ENCODE data around the gene KIF12.

The KIF12 gene

GRCh38 chr9:114124138-114124537 is 25.0 kb upstream of the KIF12 start:
- Histone ChIP-seq H3F3A (ENCODE audit: insufficient read depth, low read length) (no peaks in the 10 kb centered on the region), H3K9me2 (ENCODE audit: low read depth, low read length) (no peaks in the 10 kb centered on the region), H3K4me2 (ENCODE audit: low read length) (no peak overlapping the region), H3K27me3 (ENCODE audit: insufficient read depth, low read length) (no peaks in the 10 kb centered on the region), H3K79me2 (ENCODE audit: insufficient read depth, low read length) (no peaks in the 10 kb centered on the region), H3K27ac (ENCODE audit: low read depth, low read length, poor library complexity, severe bottlenecking) (no peak overlapping the region), H3K9ac (ENCODE audit: low read length) (no peak overlapping the region), H4K20me1 (ENCODE audit: insufficient read depth, low read length) (no peaks in the 10 kb centered on the region), H2AFZ (ENCODE audit: low read length) (no peak overlapping the region), H3K4me3 (ENCODE audit: low read depth, low read length, poor library complexity, severe bottlenecking) (no peak overlapping the region), H3K36me3 (ENCODE audit: insufficient read depth, low read length) (no peaks in the 10 kb centered on the region), H3K4me1 (ENCODE audit: insufficient read depth, low read length, severe bottlenecking) (no peaks in the 10 kb centered on the region), H3K9me3 (ENCODE audit: low read length) (no peaks in the 10 kb centered on the region)
- TF ChIP-seq EZH2 (IDR thresholded peaks at IDR 0.05; ENCODE audit: borderline replicate concordance, low read length) (no peak), CTCF (IDR thresholded peaks at IDR 0.05; ENCODE audit: low read length) (no peak)

- Histone ChIP-seq H3K4me3 (ENCODE audit: low read depth, low read length, poor library complexity, severe bottlenecking) (no peak overlapping the region), H3K79me2 (ENCODE audit: insufficient read depth, low read length) (no peaks in the 10 kb centered on the region), H3K9me3 (ENCODE audit: low read length) (no peaks in the 10 kb centered on the region), H2AFZ (ENCODE audit: low read length) (no peak overlapping the region), H3K36me3 (ENCODE audit: insufficient read depth, low read length) (no peaks in the 10 kb centered on the region), H3K27me3 (ENCODE audit: insufficient read depth, low read length) (no peaks in the 10 kb centered on the region), H3K4me2 (ENCODE audit: low read length) (no peak overlapping the region), H3K27ac (ENCODE audit: low read depth, low read length, poor library complexity, severe bottlenecking) (no peak overlapping the region), H3K9ac (ENCODE audit: low read length) (no peak overlapping the region), H3K9me2 (ENCODE audit: low read depth, low read length) (no peaks in the 10 kb centered on the region), H3K4me1 (ENCODE audit: insufficient read depth, low read length, severe bottlenecking) (no peaks in the 10 kb centered on the region), H3F3A (ENCODE audit: insufficient read depth, low read length) (no peaks in the 10 kb centered on the region), H4K20me1 (ENCODE audit: insufficient read depth, low read length) (no peaks in the 10 kb centered on the region)
- no peak for TF ChIP-seq CTCF (IDR thresholded peaks at IDR 0.05; ENCODE audit: low read length)
- no peak for TF ChIP-seq EZH2 (IDR thresholded peaks at IDR 0.05; ENCODE audit: borderline replicate concordance, low read length)
Observed at GRCh38 chr9:114123031-114123977, 24.2 kb upstream of the KIF12 start.

- no peak overlapping the region for H3K4me3 ChIP-seq (ENCODE audit: low read depth, low read length, poor library complexity, severe bottlenecking)
- no peaks in the 10 kb centered on the region for H3F3A ChIP-seq (ENCODE audit: insufficient read depth, low read length)
- H3K4me1 ChIP-seq (ENCODE audit: insufficient read depth, low read length, severe bottlenecking) = no peaks in the 10 kb centered on the region
- TF ChIP-seq EZH2 (IDR thresholded peaks at IDR 0.05; ENCODE audit: borderline replicate concordance, low read length) (no peak), CTCF (IDR thresholded peaks at IDR 0.05; ENCODE audit: low read length) (no peak)
- H3K9me2 ChIP-seq (ENCODE audit: low read depth, low read length) = no peaks in the 10 kb centered on the region
- H3K9ac ChIP-seq (ENCODE audit: low read length) = no peak overlapping the region
- H2AFZ ChIP-seq (ENCODE audit: low read length) = no peak overlapping the region
- no peaks in the 10 kb centered on the region for H3K27me3 ChIP-seq (ENCODE audit: insufficient read depth, low read length)
- no peak overlapping the region for H3K4me2 ChIP-seq (ENCODE audit: low read length)
- H4K20me1 ChIP-seq (ENCODE audit: insufficient read depth, low read length) = no peaks in the 10 kb centered on the region
- H3K9me3 ChIP-seq (ENCODE audit: low read length) = no peaks in the 10 kb centered on the region
- no peaks in the 10 kb centered on the region for H3K36me3 ChIP-seq (ENCODE audit: insufficient read depth, low read length)
- no peaks in the 10 kb centered on the region for H3K79me2 ChIP-seq (ENCODE audit: insufficient read depth, low read length)
- no peak overlapping the region for H3K27ac ChIP-seq (ENCODE audit: low read depth, low read length, poor library complexity, severe bottlenecking)
Observed at GRCh38 chr9:114122136-114123027, 23.3 kb upstream of the KIF12 start.
